Immature natural killer cell (primary cell): ENCODE data around the gene MEF2C. TPM values are rescaled to one million over a fixed set of nuclear protein-coding genes. Genes with fewer than 3 reads are reported as not detected.

Source experiments
- DNase-seq, 3 donors: peaks; one replicate each; pipeline ENCODE4 v3.0.0; 2022; ENCODE audit warnings: mixed read lengths in 1 of 3
- H3K27ac Mint-ChIP-seq, 6 donors: one replicate each; pipeline ENCODE4 v1.8.0; 2020; ENCODE audit warnings: mixed read lengths in 6 of 6, mild to moderate bottlenecking in 5 of 6, inconsistent platforms in 4 of 6, moderate library complexity in 3 of 6
- H3K27me3 Mint-ChIP-seq, 3 donors: one replicate each; pipeline ENCODE4 v1.8.0; 2020 to 2021; ENCODE audit warnings: low read depth in 3 of 3, mild to moderate bottlenecking in 3 of 3, mixed read lengths in 3 of 3, moderate library complexity in 3 of 3, inconsistent platforms in 1 of 3
- H3K36me3 Mint-ChIP-seq, 3 donors: one replicate each; pipeline ENCODE4 v1.8.0; 2020; ENCODE audit warnings: mixed read lengths in 3 of 3, inconsistent platforms in 2 of 3, mild to moderate bottlenecking in 2 of 3
- H3K4me1 Mint-ChIP-seq, 2 donors: one replicate each; pipeline ENCODE4 v1.8.0; 2020; ENCODE audit warnings: inconsistent platforms in 2 of 2, mild to moderate bottlenecking in 2 of 2, mixed read lengths in 2 of 2, moderate library complexity in 1 of 2
- H3K4me3 Mint-ChIP-seq, 5 donors: one replicate each; pipeline ENCODE4 v1.8.0; 2020; ENCODE audit warnings: mild to moderate bottlenecking in 5 of 5, mixed read lengths in 5 of 5, inconsistent platforms in 3 of 5, moderate library complexity in 3 of 5
- H3K9me3 Mint-ChIP-seq, 6 donors: one replicate each; pipeline ENCODE4 v1.8.0; 2020; ENCODE audit warnings: mild to moderate bottlenecking in 6 of 6, mixed read lengths in 6 of 6, inconsistent platforms in 4 of 6, moderate library complexity in 3 of 6
- polyA plus RNA-seq, 3 donors: library from polyadenylated mRNA; unstranded; fragments of 300-500 nt; fragmentation: Illumina TruSeq; gene quantifications; one replicate each; pipeline ENCODE4 v1.2.3, GENCODE V29; 2021

The MEF2C gene
- polyA plus RNA-seq, 3 donors from 2014 or later, result 2.1 to 9.6 (median 8.4) TPM

DNA sequence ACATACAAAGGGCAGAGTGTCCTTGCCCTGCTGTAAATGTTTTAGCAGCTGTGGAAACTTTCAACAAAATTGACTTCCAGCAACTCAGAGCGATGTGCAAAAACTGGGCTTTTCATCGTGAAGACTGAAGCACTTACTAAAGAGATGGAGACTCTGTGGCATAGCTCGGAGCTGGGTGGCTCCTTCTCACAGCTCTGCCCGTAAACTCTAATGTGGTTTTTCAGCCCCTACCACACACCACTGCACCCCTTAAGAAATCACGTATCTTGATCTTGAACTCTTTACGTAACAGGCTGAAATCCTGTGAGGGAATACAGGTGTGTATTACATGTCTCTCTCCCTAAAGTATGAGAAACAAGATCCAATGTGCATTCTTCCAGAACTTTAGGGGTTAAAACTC, 124.4 kb downstream of the MEF2C start:
- Mint-ChIP-seq H3K4me1 (peaks cover 16 to 21% of the 10 kb centered on the region in 2 donors), H3K27ac (peak overlapping the region in 1 of 6 donors; percentile 47), H3K27me3 (peaks cover 0 to 5% (median under 1%) of the 10 kb centered on the region in 3 donors), H3K9me3 (no peaks in the 10 kb centered on the region), H3K36me3 (peaks cover 0 to 10% (median 3%) of the 10 kb centered on the region in 3 donors), H3K4me3 (peak overlapping the region; percentile 36 to 81 (median 54))
- DNase-seq, result peak in 1 of 3 donors; percentile 27

- Mint-ChIP-seq H3K4me3 (peak overlapping the region; percentile 36 to 81 (median 54)), H3K9me3 (no peaks in the 10 kb centered on the region), H3K4me1 (peaks cover 16 to 21% of the 10 kb centered on the region in 2 donors), H3K27me3 (peaks cover 0 to 5% (median 2%) of the 10 kb centered on the region in 3 donors), H3K36me3 (peaks cover 0 to 11% (median 3%) of the 10 kb centered on the region in 3 donors), H3K27ac (peak overlapping the region in 2 of 6 donors; percentile 9 to 47)
- DNase-seq, result no peak
Measured at GRCh38 chr5:88758184-88758583, 124.8 kb downstream of the MEF2C start.

- H3K4me3 Mint-ChIP-seq, result no peak overlapping the region
- no peak for DNase-seq
- H3K27me3 Mint-ChIP-seq, result peaks cover 0 to 7% (median 2%) of the 10 kb centered on the region in 3 donors
- H3K9me3 Mint-ChIP-seq, result no peaks in the 10 kb centered on the region
- peak overlapping the region in 1 of 6 donors; percentile 47 for H3K27ac Mint-ChIP-seq
- peaks cover 0 to 14% (median 3%) of the 10 kb centered on the region in 3 donors for H3K36me3 Mint-ChIP-seq
- peaks cover 18 to 26% of the 10 kb centered on the region in 2 donors for H3K4me1 Mint-ChIP-seq
Measured at GRCh38 chr5:88756953-88757352, 126.0 kb downstream of the MEF2C start.

GRCh38 chr5:88748666-88749065, 134.3 kb downstream of the MEF2C start:
- H3K27me3 Mint-ChIP-seq, result peaks cover 2 to 4% (median 4%) of the 10 kb centered on the region in 3 donors
- H3K4me1 Mint-ChIP-seq, result peaks cover 15% of the 10 kb centered on the region in 2 donors
- peaks cover 0 to 13% (median 0%) of the 10 kb centered on the region in 3 donors for H3K36me3 Mint-ChIP-seq
- H3K4me3 Mint-ChIP-seq, result no peak overlapping the region
- no peak overlapping the region for H3K27ac Mint-ChIP-seq
- H3K9me3 Mint-ChIP-seq, result no peaks in the 10 kb centered on the region
- DNase-seq, result no peak

GRCh38 chr5:88746438-88746882, 136.5 kb downstream of the MEF2C start:
- no peaks in the 10 kb centered on the region for H3K9me3 Mint-ChIP-seq
- H3K36me3 Mint-ChIP-seq, result peaks cover 0 to 7% (median 0%) of the 10 kb centered on the region in 3 donors
- H3K27ac Mint-ChIP-seq, result no peak overlapping the region
- H3K27me3 Mint-ChIP-seq, result peaks cover 1 to 5% (median 1%) of the 10 kb centered on the region in 3 donors
- no peak for DNase-seq
- no peak overlapping the region for H3K4me3 Mint-ChIP-seq
- peaks cover 5 to 8% of the 10 kb centered on the region in 2 donors for H3K4me1 Mint-ChIP-seq

GRCh38 chr5:88745093-88745696, 137.8 kb downstream of the MEF2C start:
- no peaks in the 10 kb centered on the region for H3K9me3 Mint-ChIP-seq
- peaks cover 0 to 6% of the 10 kb centered on the region in 2 donors for H3K4me1 Mint-ChIP-seq
- no peak overlapping the region for H3K27ac Mint-ChIP-seq
- H3K36me3 Mint-ChIP-seq, result peaks cover 0 to 6% (median 0%) of the 10 kb centered on the region in 3 donors
- DNase-seq, result no peak
- no peak overlapping the region for H3K4me3 Mint-ChIP-seq
- H3K27me3 Mint-ChIP-seq, result peaks cover 0 to 5% (median 0%) of the 10 kb centered on the region in 3 donors

GRCh38 chr5:88743231-88743834, 139.7 kb downstream of the MEF2C start:
- Mint-ChIP-seq H3K4me1 (peaks cover 0 to 6% of the 10 kb centered on the region in 2 donors), H3K9me3 (no peaks in the 10 kb centered on the region), H3K27me3 (peaks cover 0 to 7% (median 0%) of the 10 kb centered on the region in 3 donors), H3K27ac (no peak overlapping the region), H3K36me3 (peaks cover 0 to 3% (median 0%) of the 10 kb centered on the region in 3 donors), H3K4me3 (no peak overlapping the region)
- DNase-seq, result no peak

DNA sequence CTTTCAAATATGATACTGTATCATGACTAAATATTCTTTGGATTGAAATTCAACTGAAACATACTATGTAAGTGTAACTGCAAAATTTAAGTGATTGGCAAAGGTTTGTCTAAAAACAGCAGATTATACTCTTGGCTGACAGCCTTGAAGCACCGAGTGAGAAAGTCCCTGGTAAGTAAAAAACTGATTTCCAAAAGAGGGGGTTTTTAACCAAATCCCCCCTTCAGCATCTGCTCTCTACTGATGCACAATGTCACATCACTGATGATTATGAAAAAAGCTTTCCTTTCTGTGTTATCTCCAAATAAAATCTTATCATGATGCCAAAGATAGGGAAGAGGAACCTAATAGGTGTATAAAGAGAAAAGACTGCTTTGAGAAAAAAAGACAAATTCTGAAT, 141.0 kb downstream of the MEF2C start:
- H3K27ac Mint-ChIP-seq, result no peak overlapping the region
- H3K9me3 Mint-ChIP-seq, result no peaks in the 10 kb centered on the region
- H3K36me3 Mint-ChIP-seq, result peaks cover 0 to 3% (median 0%) of the 10 kb centered on the region in 3 donors
- peaks cover 0 to 6% of the 10 kb centered on the region in 2 donors for H3K4me1 Mint-ChIP-seq
- no peak overlapping the region for H3K4me3 Mint-ChIP-seq
- peaks cover 0 to 7% (median 0%) of the 10 kb centered on the region in 3 donors for H3K27me3 Mint-ChIP-seq
- no peak for DNase-seq

DNA sequence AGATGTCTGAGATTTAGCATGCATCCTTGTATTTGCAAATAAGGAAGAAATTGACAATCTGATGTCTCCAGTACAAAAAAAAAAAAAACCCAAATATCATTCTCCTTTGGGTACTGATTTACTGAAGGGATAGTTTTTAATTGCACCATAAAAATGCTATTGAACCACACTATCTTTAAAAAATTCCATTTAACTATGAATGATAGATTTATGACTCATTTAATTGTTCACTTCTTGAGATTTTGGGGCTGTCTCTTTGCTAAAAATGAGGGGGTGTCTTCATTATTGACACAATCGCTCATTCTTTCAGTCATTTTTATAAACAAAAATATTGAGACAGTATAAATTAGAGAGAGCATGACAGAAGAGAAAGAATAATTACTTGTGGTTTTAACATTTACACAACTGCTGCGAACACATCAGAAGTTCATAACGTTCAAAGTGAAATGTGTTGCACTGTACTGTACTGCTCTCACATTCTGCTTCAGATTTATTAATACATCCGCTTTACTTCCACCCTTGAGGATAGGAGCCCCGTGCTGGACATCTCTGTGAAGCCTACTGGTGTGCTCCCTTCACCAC, 142.3 kb downstream of the MEF2C start:
- H3K27me3 Mint-ChIP-seq, result peaks cover 0 to 7% (median 2%) of the 10 kb centered on the region in 3 donors
- DNase-seq, result no peak
- no peaks in the 10 kb centered on the region for H3K9me3 Mint-ChIP-seq
- H3K27ac Mint-ChIP-seq, result peak overlapping the region in 1 of 6 donors; percentile 70
- peaks cover 0 to 1% of the 10 kb centered on the region in 2 donors for H3K4me1 Mint-ChIP-seq
- no peak overlapping the region for H3K4me3 Mint-ChIP-seq
- H3K36me3 Mint-ChIP-seq, result no peaks in the 10 kb centered on the region

DNA sequence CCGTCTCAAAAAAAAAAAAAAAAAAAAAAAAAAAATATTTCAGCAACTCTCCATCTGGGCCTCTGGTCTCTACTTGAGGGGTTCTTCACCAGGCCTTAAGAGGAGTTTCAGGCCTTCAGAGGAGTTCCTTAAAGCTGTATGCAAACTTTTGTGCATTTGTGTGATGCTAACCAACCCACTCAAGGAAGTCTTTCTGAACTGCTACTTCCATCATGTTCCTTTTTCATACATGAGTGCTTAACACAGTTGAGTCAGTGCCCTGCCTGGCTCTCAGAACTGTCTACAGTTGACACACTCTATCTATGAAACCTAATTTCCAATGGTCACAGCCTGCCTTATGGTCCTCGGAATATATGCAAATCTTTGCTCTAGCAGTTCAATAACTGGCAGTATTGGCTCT, 146.5 kb downstream of the MEF2C start:
- peaks cover 2 to 3% (median 2%) of the 10 kb centered on the region in 3 donors for H3K27me3 Mint-ChIP-seq
- no peaks in the 10 kb centered on the region for H3K36me3 Mint-ChIP-seq
- H3K4me3 Mint-ChIP-seq, result no peak overlapping the region
- H3K9me3 Mint-ChIP-seq, result no peaks in the 10 kb centered on the region
- no peak for DNase-seq
- peaks cover 20 to 33% of the 10 kb centered on the region in 2 donors for H3K4me1 Mint-ChIP-seq
- H3K27ac Mint-ChIP-seq, result no peak overlapping the region

DNA sequence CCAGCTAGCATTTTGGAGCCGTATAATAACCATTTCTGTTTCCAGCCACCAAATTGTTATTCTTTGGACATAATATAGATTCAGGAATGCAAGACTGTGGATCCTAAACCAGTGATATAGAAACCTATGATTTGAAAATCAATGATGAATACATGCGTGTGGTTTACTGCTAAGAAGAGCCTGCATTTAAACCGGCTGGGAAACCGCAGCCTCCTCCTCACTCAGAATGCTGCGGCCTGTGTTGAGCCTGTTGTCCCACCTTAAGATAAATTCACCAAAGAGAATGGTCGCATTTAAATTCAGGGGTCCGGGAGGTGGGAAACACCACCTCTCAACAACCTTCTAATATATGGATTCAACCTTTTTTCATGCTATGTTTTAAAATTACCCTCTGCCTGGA, 148.0 kb downstream of the MEF2C start:
- Mint-ChIP-seq H3K4me1 (peaks cover 19 to 33% of the 10 kb centered on the region in 2 donors), H3K9me3 (no peaks in the 10 kb centered on the region), H3K36me3 (no peaks in the 10 kb centered on the region), H3K4me3 (no peak overlapping the region), H3K27me3 (peaks cover 2% of the 10 kb centered on the region in 3 donors), H3K27ac (peak overlapping the region in 2 of 6 donors; percentile 9 to 19)
- DNase-seq, result no peak

GRCh38 chr5:88734191-88734640, 148.8 kb downstream of the MEF2C start:
- peak; percentile 33 to 44 (median 34) for DNase-seq
- Mint-ChIP-seq H3K9me3 (no peaks in the 10 kb centered on the region), H3K27ac (peak overlapping the region; percentile 69 to 85 (median 76)), H3K36me3 (no peaks in the 10 kb centered on the region), H3K4me1 (peaks cover 19 to 33% of the 10 kb centered on the region in 2 donors), H3K4me3 (peak overlapping the region; percentile 54 to 90 (median 73)), H3K27me3 (peaks cover 1 to 2% (median 2%) of the 10 kb centered on the region in 3 donors)

- H3K36me3 Mint-ChIP-seq, result no peaks in the 10 kb centered on the region
- no peaks in the 10 kb centered on the region for H3K9me3 Mint-ChIP-seq
- peaks cover 19 to 33% of the 10 kb centered on the region in 2 donors for H3K4me1 Mint-ChIP-seq
- peak overlapping the region; percentile 5 to 85 (median 39) for H3K27ac Mint-ChIP-seq
- DNase-seq, result no peak
- peaks cover 1 to 2% (median 2%) of the 10 kb centered on the region in 3 donors for H3K27me3 Mint-ChIP-seq
- H3K4me3 Mint-ChIP-seq, result no peak overlapping the region
Measured at GRCh38 chr5:88732862-88733261, 150.1 kb downstream of the MEF2C start.
